ENCODE data around the gene SMCO2.

Gene SMCO2

DNA sequence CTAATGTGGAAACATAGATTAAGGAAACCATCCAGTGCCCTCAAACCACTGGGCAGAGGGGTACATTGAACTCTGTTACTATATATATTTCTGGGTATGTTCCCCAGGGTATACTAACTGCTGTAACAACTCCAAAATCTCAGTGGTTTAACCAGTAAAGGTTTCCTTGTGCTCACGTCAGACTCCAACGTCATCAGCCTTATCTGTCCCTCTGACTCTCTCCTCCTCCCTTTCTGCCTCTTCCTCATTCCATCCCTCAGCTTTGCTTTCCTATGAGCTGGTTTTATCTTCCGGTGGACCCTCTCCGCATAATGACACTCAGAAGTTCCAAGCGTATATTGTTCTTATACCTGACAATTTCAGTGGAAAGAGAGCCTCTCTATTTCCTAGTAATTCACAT, 21.2 kb upstream of the SMCO2 start:
- no peak for TF ChIP-seq CTCF (IDR thresholded peaks at IDR 0.05; ENCODE audit: low read depth, low read length)
- DNase-seq (ENCODE audit: extremely low read depth, low read depth), result no peak

DNA sequence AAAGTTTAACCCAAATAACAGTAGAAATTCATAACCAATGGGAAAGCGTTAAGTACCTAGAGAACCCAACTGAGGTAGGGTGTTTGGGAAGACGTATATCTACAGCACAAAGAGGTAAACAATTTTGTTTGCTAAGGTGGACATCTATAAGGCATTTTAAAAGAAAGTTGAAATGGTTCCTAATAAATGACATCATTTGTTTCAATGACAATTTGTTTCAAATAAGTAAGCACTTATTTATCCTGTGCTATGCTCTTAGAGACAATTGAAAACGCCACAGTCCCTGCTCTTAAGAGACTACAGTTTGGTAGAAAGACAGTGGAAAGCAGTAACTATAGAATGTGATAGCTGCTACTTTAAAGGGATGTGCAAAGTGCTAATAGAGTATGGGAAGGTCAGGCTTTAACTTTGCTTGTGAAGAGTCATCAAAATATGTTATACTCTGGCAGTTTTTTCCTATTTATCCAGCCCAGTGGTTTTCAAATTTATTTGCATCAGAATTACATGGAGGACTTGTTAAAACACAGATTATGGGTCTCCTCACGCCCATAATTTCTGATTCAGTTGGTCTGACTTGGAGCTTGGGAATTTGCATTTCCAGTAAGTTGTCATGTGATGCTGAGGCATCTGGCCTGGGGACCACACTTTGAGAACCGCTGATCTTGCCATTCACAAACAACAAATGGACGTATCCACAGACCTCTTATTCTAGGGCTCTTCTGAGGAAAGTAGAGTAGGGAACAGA, 19.6 kb upstream of the SMCO2 start:
- DNase-seq (ENCODE audit: extremely low read depth, low read depth), result no peak
- no peak for TF ChIP-seq CTCF (IDR thresholded peaks at IDR 0.05; ENCODE audit: low read depth, low read length)

DNA sequence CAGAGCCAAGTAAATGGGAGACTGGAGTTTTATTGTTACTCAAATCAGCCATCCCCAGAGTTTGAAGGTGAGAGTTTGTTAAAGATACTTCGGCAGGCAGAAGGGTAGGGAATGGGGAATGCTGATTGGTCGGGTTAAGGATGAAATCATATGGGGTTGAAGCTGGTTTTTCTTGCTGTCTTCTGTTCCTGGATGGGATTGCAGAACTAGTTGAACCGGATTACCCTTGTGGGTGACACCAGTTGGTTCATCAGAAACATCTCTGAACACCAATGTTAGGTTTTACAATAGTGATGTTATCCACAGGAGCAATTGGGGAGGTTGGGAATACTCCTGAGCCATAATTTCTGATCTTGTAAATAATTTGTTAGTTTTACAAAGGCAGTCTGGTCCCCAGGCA, 18.7 kb upstream of the SMCO2 start:
- no peak for DNase-seq (ENCODE audit: extremely low read depth, low read depth)

DNA sequence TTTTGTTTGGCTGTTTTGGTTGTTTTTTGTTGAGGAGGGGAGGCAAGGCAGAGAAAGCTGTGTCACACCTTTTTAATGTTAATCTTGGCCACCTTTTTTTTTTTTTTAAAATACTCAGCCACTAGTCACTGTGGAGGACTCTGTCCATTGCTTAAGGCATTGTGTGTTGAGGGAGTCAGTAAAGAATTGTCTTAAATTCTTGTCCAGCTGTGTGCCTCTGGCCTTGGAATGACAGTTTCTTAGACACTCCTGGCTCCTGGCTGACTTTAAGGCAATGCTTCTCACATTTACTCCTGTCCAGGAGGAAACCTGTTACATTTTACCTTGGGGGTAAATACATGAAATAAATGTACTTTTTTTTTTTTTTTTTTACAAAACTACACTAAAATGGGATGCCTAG, 18.1 kb upstream of the SMCO2 start:
- no peak for DNase-seq (ENCODE audit: extremely low read depth, low read depth)
- TF ChIP-seq CTCF (IDR thresholded peaks at IDR 0.05; ENCODE audit: low read depth, low read length), result no peak

More for the DNA sequence above, 18.7 kb upstream of the SMCO2 start:
- TF ChIP-seq CTCF (IDR thresholded peaks at IDR 0.05; ENCODE audit: low read depth, low read length), result no peak

GRCh38 chr12:27429606-27430005, 16.9 kb upstream of the SMCO2 start:
- TF ChIP-seq CTCF (IDR thresholded peaks at IDR 0.05; ENCODE audit: low read depth, low read length), result no peak
- no peak for DNase-seq (ENCODE audit: extremely low read depth, low read depth)

DNA sequence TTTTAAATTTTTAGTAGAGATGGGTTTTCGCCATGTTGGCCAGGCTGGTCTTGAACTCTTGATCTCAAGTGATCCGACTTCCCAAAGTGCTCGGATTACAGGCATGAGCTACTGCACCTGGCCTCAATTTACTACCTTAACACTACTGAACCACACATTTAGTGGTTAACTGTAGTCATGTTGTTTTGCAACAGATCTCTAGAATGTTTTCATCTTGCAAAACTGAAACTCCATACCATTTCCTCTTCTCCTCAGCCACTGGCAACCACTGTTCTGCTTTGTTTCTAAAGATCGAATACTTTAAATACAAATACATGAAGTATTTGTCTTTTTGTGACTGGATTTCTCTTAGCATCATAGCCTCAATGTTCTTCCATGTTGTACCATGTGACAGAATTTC, 15.4 kb upstream of the SMCO2 start:
- DNase-seq (ENCODE audit: extremely low read depth, low read depth), result no peak
- TF ChIP-seq CTCF (IDR thresholded peaks at IDR 0.05; ENCODE audit: low read depth, low read length), result no peak

DNA sequence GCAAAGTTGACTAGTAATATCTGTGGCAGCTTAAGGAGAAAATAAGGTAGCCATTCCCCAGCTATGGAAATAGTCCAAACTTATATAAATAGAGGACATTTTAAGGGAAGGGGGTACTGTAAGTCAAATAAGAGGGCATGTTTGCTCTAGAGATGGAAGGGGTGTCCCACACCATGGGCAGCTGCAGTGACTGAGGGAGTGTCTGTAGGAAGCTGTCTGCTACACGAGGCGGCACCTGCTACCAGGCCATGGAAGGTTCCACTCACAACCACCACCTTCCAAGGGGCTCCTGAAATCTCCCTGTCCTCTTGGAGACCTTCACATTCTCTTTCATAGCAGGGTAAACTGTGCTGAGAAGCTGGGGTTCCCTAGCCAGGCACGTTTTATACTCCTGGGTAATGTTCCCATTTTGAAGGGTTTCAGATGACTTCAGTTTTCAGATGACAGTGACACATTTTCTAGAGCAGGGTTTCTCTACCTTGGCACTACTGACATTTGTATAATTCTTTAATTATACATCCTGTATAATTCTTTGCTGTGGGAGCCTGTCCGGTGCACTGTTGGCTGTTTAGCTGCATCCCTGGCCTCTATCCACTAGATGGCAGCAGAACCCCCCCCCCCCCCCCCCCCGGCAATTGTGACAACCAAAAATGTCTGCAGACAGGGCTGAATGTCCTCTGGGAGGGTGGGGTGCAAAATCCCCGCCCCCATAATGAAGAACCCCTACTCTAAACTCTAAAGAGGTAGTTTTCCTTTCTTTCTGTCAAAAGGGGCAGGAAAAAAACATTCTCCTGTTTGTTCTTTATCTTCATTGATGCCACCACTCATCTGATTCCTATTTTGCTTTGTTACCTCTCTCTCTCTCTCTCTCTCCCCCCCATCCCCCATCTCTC, 11.6 kb upstream of the SMCO2 start:
- no peak for DNase-seq (ENCODE audit: extremely low read depth, low read depth)
- peak; percentile 46 for TF ChIP-seq CTCF (IDR thresholded peaks at IDR 0.05; ENCODE audit: low read depth, low read length)
